GM23338 (cell line): ENCODE results near the gene ZNF627.

Source experiments
- CREB1 ChIP-seq: fragments of 250-450 bp; sonication (Bioruptor Pico); IDR thresholded peaks from 2 replicates; pipeline ENCODE4 v1.5.0; 2020; ENCODE audit warnings: low read depth, mild to moderate bottlenecking, moderate library complexity
- EZH2 ChIP-seq: fragments of 200-600 bp; sonication (generic); IDR thresholded peaks from one replicate; pipeline ENCODE4 v1.8.0; 2017; ENCODE audit warnings: antibody characterized with exemption, mild to moderate bottlenecking, low read depth; ENCODE audit not compliant: unreplicated experiment
- EZH2phosphoT487 ChIP-seq: fragments of 200-600 bp; sonication (generic); IDR thresholded peaks from one replicate; pipeline ENCODE4 v1.8.1; 2018; ENCODE audit warnings: antibody characterized with exemption; ENCODE audit not compliant: unreplicated experiment
- JUNB ChIP-seq: IDR thresholded peaks from one replicate; pipeline ENCODE4 v1.6.1; 2016; ENCODE audit warnings: antibody characterized with exemption; ENCODE audit not compliant: unreplicated experiment
- POLR2AphosphoS5 ChIP-seq: IDR thresholded peaks from 2 replicates; pipeline ENCODE4 v1.6.1; 2016; ENCODE audit warnings: antibody characterized with exemption, low read depth
- STAT1 ChIP-seq: IDR thresholded peaks from one replicate; pipeline ENCODE4 v1.6.1; 2016; ENCODE audit warnings: antibody characterized with exemption; ENCODE audit not compliant: unreplicated experiment
- ZNF114 ChIP-seq: fragments of 250-450 bp; sonication (Bioruptor Pico); IDR thresholded peaks from 2 replicates; pipeline ENCODE4 v1.5.0; 2020; ENCODE audit warnings: mild to moderate bottlenecking, moderate library complexity
- ZNF331 ChIP-seq: fragments of 250-450 bp; sonication (Bioruptor Pico); IDR thresholded peaks from 2 replicates; pipeline ENCODE4 v1.5.0; 2020; ENCODE audit warnings: low read depth, mild to moderate bottlenecking, moderate library complexity
- TF ChIP-seq, protein P1 (sequence below), 2 experiments: fragments of 200-600 bp in 1 of 2; sonication (generic) in 1 of 2; conservative IDR thresholded peaks; 2 replicates each; pipeline versions ENCODE4 v1.5.1 to v1.6.1; 2016 to 2017; ENCODE audit warnings: antibody characterized with exemption in 2 of 2, low read depth in 2 of 2, mild to moderate bottlenecking in 2 of 2, moderate library complexity in 1 of 2
- TF ChIP-seq, protein P2 (sequence below): IDR thresholded peaks from one replicate; pipeline ENCODE4 v1.6.1; 2018; ENCODE audit warnings: antibody characterized with exemption; ENCODE audit not compliant: unreplicated experiment
- TF ChIP-seq, protein P3 (sequence below): IDR thresholded peaks from 2 replicates; pipeline ENCODE4 v1.6.1; 2016; ENCODE audit warnings: antibody characterized with exemption

DNA sequence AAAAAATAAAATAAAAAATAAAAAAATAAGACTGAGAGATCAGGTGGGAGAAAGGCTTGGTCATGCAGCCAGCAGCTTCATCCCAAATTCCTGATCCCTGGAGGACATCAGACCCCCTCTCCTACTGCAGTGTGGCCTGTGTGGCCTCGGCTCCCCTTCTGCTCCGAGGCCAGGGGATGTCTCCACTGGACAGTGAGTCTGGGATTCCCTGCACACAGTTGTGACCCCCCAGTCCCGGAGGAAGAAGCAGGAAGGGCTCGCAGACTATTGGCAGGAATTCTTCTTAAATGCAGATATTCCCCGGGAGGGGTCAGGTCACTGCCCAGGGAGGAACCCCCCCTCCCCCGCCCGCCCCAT is 41.9 kb downstream of the ZNF627 start:
- TF ChIP-seq EZH2 (no peak), ZNF331 (no peak), EZH2phosphoT487 (no peak), POLR2AphosphoS5 (no peak), STAT1 (no peak), JUNB (no peak), CREB1 (CRISPR knock-in tag) (no peak), ZNF114 (CRISPR knock-in tag) (no peak)
- TF ChIP-seq, protein P1, sequence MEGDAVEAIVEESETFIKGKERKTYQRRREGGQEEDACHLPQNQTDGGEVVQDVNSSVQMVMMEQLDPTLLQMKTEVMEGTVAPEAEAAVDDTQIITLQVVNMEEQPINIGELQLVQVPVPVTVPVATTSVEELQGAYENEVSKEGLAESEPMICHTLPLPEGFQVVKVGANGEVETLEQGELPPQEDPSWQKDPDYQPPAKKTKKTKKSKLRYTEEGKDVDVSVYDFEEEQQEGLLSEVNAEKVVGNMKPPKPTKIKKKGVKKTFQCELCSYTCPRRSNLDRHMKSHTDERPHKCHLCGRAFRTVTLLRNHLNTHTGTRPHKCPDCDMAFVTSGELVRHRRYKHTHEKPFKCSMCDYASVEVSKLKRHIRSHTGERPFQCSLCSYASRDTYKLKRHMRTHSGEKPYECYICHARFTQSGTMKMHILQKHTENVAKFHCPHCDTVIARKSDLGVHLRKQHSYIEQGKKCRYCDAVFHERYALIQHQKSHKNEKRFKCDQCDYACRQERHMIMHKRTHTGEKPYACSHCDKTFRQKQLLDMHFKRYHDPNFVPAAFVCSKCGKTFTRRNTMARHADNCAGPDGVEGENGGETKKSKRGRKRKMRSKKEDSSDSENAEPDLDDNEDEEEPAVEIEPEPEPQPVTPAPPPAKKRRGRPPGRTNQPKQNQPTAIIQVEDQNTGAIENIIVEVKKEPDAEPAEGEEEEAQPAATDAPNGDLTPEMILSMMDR (conservative IDR thresholded peaks at IDR 0.05; ENCODE audit: low read depth in 2 of 2): no peak
- TF ChIP-seq, protein P2, sequence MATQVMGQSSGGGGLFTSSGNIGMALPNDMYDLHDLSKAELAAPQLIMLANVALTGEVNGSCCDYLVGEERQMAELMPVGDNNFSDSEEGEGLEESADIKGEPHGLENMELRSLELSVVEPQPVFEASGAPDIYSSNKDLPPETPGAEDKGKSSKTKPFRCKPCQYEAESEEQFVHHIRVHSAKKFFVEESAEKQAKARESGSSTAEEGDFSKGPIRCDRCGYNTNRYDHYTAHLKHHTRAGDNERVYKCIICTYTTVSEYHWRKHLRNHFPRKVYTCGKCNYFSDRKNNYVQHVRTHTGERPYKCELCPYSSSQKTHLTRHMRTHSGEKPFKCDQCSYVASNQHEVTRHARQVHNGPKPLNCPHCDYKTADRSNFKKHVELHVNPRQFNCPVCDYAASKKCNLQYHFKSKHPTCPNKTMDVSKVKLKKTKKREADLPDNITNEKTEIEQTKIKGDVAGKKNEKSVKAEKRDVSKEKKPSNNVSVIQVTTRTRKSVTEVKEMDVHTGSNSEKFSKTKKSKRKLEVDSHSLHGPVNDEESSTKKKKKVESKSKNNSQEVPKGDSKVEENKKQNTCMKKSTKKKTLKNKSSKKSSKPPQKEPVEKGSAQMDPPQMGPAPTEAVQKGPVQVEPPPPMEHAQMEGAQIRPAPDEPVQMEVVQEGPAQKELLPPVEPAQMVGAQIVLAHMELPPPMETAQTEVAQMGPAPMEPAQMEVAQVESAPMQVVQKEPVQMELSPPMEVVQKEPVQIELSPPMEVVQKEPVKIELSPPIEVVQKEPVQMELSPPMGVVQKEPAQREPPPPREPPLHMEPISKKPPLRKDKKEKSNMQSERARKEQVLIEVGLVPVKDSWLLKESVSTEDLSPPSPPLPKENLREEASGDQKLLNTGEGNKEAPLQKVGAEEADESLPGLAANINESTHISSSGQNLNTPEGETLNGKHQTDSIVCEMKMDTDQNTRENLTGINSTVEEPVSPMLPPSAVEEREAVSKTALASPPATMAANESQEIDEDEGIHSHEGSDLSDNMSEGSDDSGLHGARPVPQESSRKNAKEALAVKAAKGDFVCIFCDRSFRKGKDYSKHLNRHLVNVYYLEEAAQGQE: no peak
- TF ChIP-seq, protein P3, sequence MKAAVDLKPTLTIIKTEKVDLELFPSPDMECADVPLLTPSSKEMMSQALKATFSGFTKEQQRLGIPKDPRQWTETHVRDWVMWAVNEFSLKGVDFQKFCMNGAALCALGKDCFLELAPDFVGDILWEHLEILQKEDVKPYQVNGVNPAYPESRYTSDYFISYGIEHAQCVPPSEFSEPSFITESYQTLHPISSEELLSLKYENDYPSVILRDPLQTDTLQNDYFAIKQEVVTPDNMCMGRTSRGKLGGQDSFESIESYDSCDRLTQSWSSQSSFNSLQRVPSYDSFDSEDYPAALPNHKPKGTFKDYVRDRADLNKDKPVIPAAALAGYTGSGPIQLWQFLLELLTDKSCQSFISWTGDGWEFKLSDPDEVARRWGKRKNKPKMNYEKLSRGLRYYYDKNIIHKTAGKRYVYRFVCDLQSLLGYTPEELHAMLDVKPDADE: no peak
